Measurements from ENCODE around the gene PRODH. TPM values are rescaled to one million over a fixed set of nuclear protein-coding genes. Genes with fewer than 3 reads are reported as not detected.

PRODH gene
- total RNA-seq, result not detected
- not detected for polyA plus RNA-seq

- no peak for ATAC-seq (ENCODE audit: low read depth in 2 of 2)
- Histone ChIP-seq H3K27ac (ENCODE audit: insufficient read depth, low read length, poor library complexity, severe bottlenecking) (no peak within 1 kb of the TSS), H3K4me3 (ENCODE audit: low read depth, low read length) (no peak within 1 kb of the TSS), H3K9me3 (ENCODE audit: control insufficient read depth in 2 of 2, low read length in 2 of 2) (no peaks in the 10 kb centered on the region), H3K36me3 (ENCODE audit: control insufficient read depth, insufficient read depth, low read length) (no peaks in the 10 kb centered on the region), H3K4me1 (ENCODE audit: control insufficient read depth, insufficient read depth, low read length, poor library complexity, severe bottlenecking) (no peaks in the 10 kb centered on the region), H3K27me3 (ENCODE audit: control insufficient read depth, insufficient read depth, low read length) (no peaks in the 10 kb centered on the region)
- DNase-seq, result no peak
- Mint-ChIP-seq H3K4me3 (no peak within 1 kb of the TSS), H3K9me3 (no peaks in the 10 kb centered on the region), H3K36me3 (no peaks in the 10 kb centered on the region), H3K4me1 (no peaks in the 10 kb centered on the region), H3K27ac (no peak within 1 kb of the TSS), H3K27me3 (no peaks in the 10 kb centered on the region)
Observed at GRCh38 chr22:18935889-18936529, at the start of gene PRODH. TSS of gene PRODH (minus strand) at chr22:18936293. CDS start at chr22:18936287, 6 bp downstream.

DNA sequence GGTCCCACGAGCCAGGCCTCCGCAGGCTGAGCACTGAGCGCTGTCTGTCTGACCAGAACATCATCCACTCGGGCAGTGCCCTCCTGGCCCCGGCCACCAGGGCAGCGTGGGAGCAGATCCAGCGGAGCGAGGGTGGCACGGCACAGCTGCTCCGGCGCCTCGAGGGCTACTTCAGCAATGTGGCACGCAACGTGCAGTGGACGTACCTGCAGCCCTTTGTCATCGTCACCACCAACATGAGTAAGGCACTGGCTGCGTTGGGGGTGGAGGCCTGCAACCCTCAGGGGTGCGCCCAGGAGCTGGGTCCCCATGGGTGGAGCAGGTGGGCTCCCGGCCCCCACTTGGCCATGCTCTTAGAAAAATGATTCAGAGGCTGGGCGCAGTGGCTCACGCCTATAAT lies 49.7 kb upstream of the PRODH start:
- Mint-ChIP-seq H3K36me3 (no peaks in the 10 kb centered on the region), H3K4me1 (no peaks in the 10 kb centered on the region), H3K27ac (no peak overlapping the region), H3K4me3 (no peak overlapping the region), H3K27me3 (no peaks in the 10 kb centered on the region), H3K9me3 (peaks cover 0 to 3% (median 0%) of the 10 kb centered on the region in 7 donors)
- no peaks in the 10 kb centered on the region for H3K36me3 ChIP-seq (ENCODE audit: control insufficient read depth, insufficient read depth, low read length)
- peaks cover 2 to 3% of the 10 kb centered on the region in 2 experiments for H3K9me3 ChIP-seq (ENCODE audit: control insufficient read depth in 2 of 2, low read length in 2 of 2)
- DNase-seq (no peak), ATAC-seq (ENCODE audit: low read depth in 2 of 2) (no peak)
- no peak overlapping the region for H3K27ac ChIP-seq (ENCODE audit: insufficient read depth, low read length, poor library complexity, severe bottlenecking)
- H3K4me3 ChIP-seq (ENCODE audit: low read depth, low read length), result no peak overlapping the region
- no peaks in the 10 kb centered on the region for H3K4me1 ChIP-seq (ENCODE audit: control insufficient read depth, insufficient read depth, low read length, poor library complexity, severe bottlenecking)
- H3K27me3 ChIP-seq (ENCODE audit: control insufficient read depth, insufficient read depth, low read length), result no peaks in the 10 kb centered on the region

DNA sequence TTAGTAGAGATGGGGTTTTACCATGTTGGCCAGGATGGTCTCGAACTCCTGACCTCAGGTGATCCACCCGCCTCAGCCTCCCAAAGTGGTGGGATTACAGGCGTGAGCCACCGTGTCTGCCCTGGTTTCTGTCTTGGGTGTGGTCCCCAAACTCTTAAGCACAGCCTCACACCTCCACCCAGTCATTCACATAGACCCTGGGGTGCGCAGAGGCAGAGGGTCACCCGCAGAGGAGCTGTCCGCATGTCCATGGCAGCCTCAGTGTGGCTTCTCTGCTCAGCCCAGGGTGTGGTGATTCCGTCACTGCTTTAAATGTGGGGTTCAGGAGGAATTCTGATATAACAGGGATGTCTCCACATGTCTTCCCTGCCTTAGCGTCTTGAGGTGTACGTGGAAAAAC lies 48.5 kb upstream of the PRODH start:
- Histone ChIP-seq H3K36me3 (ENCODE audit: control insufficient read depth, insufficient read depth, low read length) (no peaks in the 10 kb centered on the region), H3K27me3 (ENCODE audit: control insufficient read depth, insufficient read depth, low read length) (no peaks in the 10 kb centered on the region), H3K27ac (ENCODE audit: insufficient read depth, low read length, poor library complexity, severe bottlenecking) (no peak overlapping the region), H3K9me3 (ENCODE audit: control insufficient read depth in 2 of 2, low read length in 2 of 2) (peaks cover 4 to 11% of the 10 kb centered on the region in 2 experiments), H3K4me1 (ENCODE audit: control insufficient read depth, insufficient read depth, low read length, poor library complexity, severe bottlenecking) (no peaks in the 10 kb centered on the region), H3K4me3 (ENCODE audit: low read depth, low read length) (no peak overlapping the region)
- ATAC-seq (ENCODE audit: low read depth in 2 of 2), result no peak
- no peak for DNase-seq
- no peak overlapping the region for H3K27ac Mint-ChIP-seq
- no peaks in the 10 kb centered on the region for H3K27me3 Mint-ChIP-seq
- no peaks in the 10 kb centered on the region for H3K4me1 Mint-ChIP-seq
- peaks cover 0 to 10% (median 1%) of the 10 kb centered on the region in 7 donors for H3K9me3 Mint-ChIP-seq
- no peak overlapping the region for H3K4me3 Mint-ChIP-seq
- no peaks in the 10 kb centered on the region for H3K36me3 Mint-ChIP-seq

DNA sequence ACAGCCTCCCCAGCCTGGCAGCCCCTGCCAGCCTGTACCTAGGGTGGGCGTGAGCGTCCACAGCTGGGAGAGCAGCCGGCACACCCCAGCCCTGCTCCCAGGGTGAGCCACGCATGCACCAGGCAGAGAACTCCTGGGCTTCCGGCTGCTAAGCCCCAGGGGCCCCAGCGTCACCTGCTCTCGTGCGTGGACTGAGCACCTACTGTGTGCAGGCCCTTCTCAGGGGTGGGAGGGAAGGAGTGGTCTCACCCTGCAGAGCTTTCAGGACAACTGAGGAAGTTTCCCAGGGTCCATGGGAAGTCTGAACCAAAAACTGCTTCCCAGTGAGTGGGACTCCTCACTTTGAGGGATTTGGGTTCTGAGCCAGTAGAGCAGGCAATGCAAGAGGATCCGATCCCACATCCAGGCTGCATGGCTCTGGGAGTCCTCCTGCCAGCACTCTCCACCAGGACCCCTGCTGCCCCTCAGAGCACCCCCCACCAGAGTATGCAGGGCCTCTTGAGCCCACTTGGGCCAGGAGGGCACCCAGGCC lies 47.1 kb upstream of the PRODH start:
- DNase-seq, result no peak
- H3K27me3 ChIP-seq (ENCODE audit: control insufficient read depth, insufficient read depth, low read length), result no peaks in the 10 kb centered on the region
- Mint-ChIP-seq H3K27me3 (peaks cover 1% of the 10 kb centered on the region), H3K4me3 (no peak overlapping the region), H3K27ac (no peak overlapping the region), H3K9me3 (peaks cover 0 to 11% (median 1%) of the 10 kb centered on the region in 7 donors), H3K36me3 (no peaks in the 10 kb centered on the region), H3K4me1 (no peaks in the 10 kb centered on the region)
- no peaks in the 10 kb centered on the region for H3K36me3 ChIP-seq (ENCODE audit: control insufficient read depth, insufficient read depth, low read length)
- peaks cover 4 to 11% of the 10 kb centered on the region in 2 experiments for H3K9me3 ChIP-seq (ENCODE audit: control insufficient read depth in 2 of 2, low read length in 2 of 2)
- ATAC-seq (ENCODE audit: low read depth in 2 of 2), result no peak
- no peaks in the 10 kb centered on the region for H3K4me1 ChIP-seq (ENCODE audit: control insufficient read depth, insufficient read depth, low read length, poor library complexity, severe bottlenecking)
- H3K27ac ChIP-seq (ENCODE audit: insufficient read depth, low read length, poor library complexity, severe bottlenecking), result no peak overlapping the region
- H3K4me3 ChIP-seq (ENCODE audit: low read depth, low read length), result no peak overlapping the region

- H3K27ac ChIP-seq (ENCODE audit: insufficient read depth, low read length, poor library complexity, severe bottlenecking), result no peak overlapping the region
- H3K4me1 ChIP-seq (ENCODE audit: control insufficient read depth, insufficient read depth, low read length, poor library complexity, severe bottlenecking), result no peaks in the 10 kb centered on the region
- Mint-ChIP-seq H3K36me3 (peaks cover 5% of the 10 kb centered on the region), H3K9me3 (peaks cover 0 to 11% (median 1%) of the 10 kb centered on the region in 7 donors), H3K27me3 (peaks cover 5% of the 10 kb centered on the region), H3K4me1 (no peaks in the 10 kb centered on the region), H3K27ac (no peak overlapping the region), H3K4me3 (no peak overlapping the region)
- no peak overlapping the region for H3K4me3 ChIP-seq (ENCODE audit: low read depth, low read length)
- ATAC-seq (ENCODE audit: low read depth in 2 of 2) (no peak), DNase-seq (no peak)
- no peaks in the 10 kb centered on the region for H3K27me3 ChIP-seq (ENCODE audit: control insufficient read depth, insufficient read depth, low read length)
- no peaks in the 10 kb centered on the region for H3K36me3 ChIP-seq (ENCODE audit: control insufficient read depth, insufficient read depth, low read length)
- H3K9me3 ChIP-seq (ENCODE audit: control insufficient read depth in 2 of 2, low read length in 2 of 2), result peaks cover 4 to 11% of the 10 kb centered on the region in 2 experiments
Observed at GRCh38 chr22:18980829-18981228, 44.7 kb upstream of the PRODH start.

DNA sequence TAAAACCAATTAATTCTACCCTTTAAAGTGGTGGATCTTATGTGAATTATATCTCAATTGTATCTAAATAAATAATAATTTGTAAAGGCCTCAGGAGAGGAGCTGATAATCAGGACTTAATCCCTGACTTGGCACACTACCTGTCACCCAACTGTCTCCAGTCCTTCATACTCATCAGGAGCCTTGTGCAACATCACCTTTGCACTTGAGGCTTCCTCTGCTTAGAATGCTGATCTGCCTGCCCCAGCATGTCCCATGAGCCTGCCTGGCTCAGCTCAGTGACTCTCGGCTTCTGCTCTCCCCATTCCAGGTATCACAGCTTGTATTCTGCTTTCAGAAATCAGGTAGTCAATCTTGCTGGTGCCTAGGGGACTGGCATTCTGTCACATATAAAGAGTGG lies 43.9 kb upstream of the PRODH start:
- H3K27ac Mint-ChIP-seq, result no peak overlapping the region
- no peaks in the 10 kb centered on the region for H3K27me3 ChIP-seq (ENCODE audit: control insufficient read depth, insufficient read depth, low read length)
- H3K27me3 Mint-ChIP-seq, result peaks cover 5% of the 10 kb centered on the region
- peaks cover 4 to 11% of the 10 kb centered on the region in 2 experiments for H3K9me3 ChIP-seq (ENCODE audit: control insufficient read depth in 2 of 2, low read length in 2 of 2)
- H3K9me3 Mint-ChIP-seq, result peaks cover 0 to 11% (median 1%) of the 10 kb centered on the region in 7 donors
- H3K4me3 Mint-ChIP-seq, result no peak overlapping the region
- no peak overlapping the region for H3K4me3 ChIP-seq (ENCODE audit: low read depth, low read length)
- H3K27ac ChIP-seq (ENCODE audit: insufficient read depth, low read length, poor library complexity, severe bottlenecking), result no peak overlapping the region
- ATAC-seq (ENCODE audit: low read depth in 2 of 2) (no peak), DNase-seq (no peak)
- H3K4me1 ChIP-seq (ENCODE audit: control insufficient read depth, insufficient read depth, low read length, poor library complexity, severe bottlenecking), result no peaks in the 10 kb centered on the region
- no peaks in the 10 kb centered on the region for H3K36me3 ChIP-seq (ENCODE audit: control insufficient read depth, insufficient read depth, low read length)
- no peaks in the 10 kb centered on the region for H3K4me1 Mint-ChIP-seq
- peaks cover 5% of the 10 kb centered on the region for H3K36me3 Mint-ChIP-seq

DNA sequence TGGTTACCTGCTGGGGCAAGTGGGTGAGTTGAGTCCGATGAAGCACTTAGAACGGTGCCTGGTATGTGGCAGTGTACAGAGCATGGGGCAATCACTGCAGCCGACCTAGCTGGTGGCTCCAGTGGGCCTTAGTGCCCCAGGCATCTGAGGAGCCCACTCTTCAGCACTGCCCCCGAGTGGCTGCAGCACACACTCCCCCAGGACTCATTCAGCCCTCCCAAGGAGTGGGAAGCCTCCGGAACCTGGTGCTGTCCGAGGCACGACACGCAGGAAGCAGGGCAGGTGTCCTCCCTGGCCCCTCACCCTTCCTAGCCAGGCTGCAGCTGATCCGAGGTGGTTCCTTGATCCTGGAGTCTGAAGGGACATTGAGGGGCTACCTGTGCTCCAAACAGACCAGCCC lies 42.4 kb upstream of the PRODH start:
- H3K27me3 Mint-ChIP-seq, result peaks cover 5% of the 10 kb centered on the region
- H3K4me1 Mint-ChIP-seq, result no peaks in the 10 kb centered on the region
- peaks cover 5% of the 10 kb centered on the region for H3K36me3 Mint-ChIP-seq
- no peak overlapping the region for H3K27ac ChIP-seq (ENCODE audit: insufficient read depth, low read length, poor library complexity, severe bottlenecking)
- no peak overlapping the region for H3K4me3 Mint-ChIP-seq
- no peaks in the 10 kb centered on the region for H3K4me1 ChIP-seq (ENCODE audit: control insufficient read depth, insufficient read depth, low read length, poor library complexity, severe bottlenecking)
- H3K9me3 Mint-ChIP-seq, result peaks cover 0 to 11% (median 1%) of the 10 kb centered on the region in 7 donors
- H3K27ac Mint-ChIP-seq, result no peak overlapping the region
- DNase-seq, result no peak
- H3K9me3 ChIP-seq (ENCODE audit: control insufficient read depth in 2 of 2, low read length in 2 of 2), result peaks cover 4 to 11% of the 10 kb centered on the region in 2 experiments
- H3K36me3 ChIP-seq (ENCODE audit: control insufficient read depth, insufficient read depth, low read length), result no peaks in the 10 kb centered on the region
- no peaks in the 10 kb centered on the region for H3K27me3 ChIP-seq (ENCODE audit: control insufficient read depth, insufficient read depth, low read length)
- ATAC-seq (ENCODE audit: low read depth in 2 of 2), result no peak
- no peak overlapping the region for H3K4me3 ChIP-seq (ENCODE audit: low read depth, low read length)
